HFFc6 (cell line): ENCODE results near the gene FAM184B. TPM values are rescaled to one million over a fixed set of nuclear protein-coding genes. Genes with fewer than 3 reads are reported as not detected.

ENCODE experiments used
- DNase-seq: peaks from one replicate; pipeline ENCODE4 v3.0.0-alpha.2; 2018
- H3K27ac Mint-ChIP-seq: 2 replicates; pipeline ENCODE4 v1.8.0; 2020; ENCODE audit warnings: mild to moderate bottlenecking, mixed read lengths
- H3K27me3 Mint-ChIP-seq: 2 replicates; pipeline ENCODE4 v1.8.0; 2021; ENCODE audit warnings: mild to moderate bottlenecking, moderate library complexity, mixed read lengths; ENCODE audit not compliant: insufficient read depth
- H3K36me3 Mint-ChIP-seq: 2 replicates; pipeline ENCODE4 v1.8.0; 2021; ENCODE audit warnings: low read depth, mixed read lengths
- H3K4me1 Mint-ChIP-seq: 2 replicates; pipeline ENCODE4 v1.8.0; 2020; ENCODE audit warnings: low read depth, mixed read lengths
- H3K4me3 Mint-ChIP-seq: 2 replicates; pipeline ENCODE4 v1.8.0; 2020; ENCODE audit warnings: mild to moderate bottlenecking, moderate library complexity, mixed read lengths
- H3K9me3 Mint-ChIP-seq: 2 replicates; pipeline ENCODE4 v1.8.0; 2020; ENCODE audit warnings: mild to moderate bottlenecking, mixed read lengths
- total RNA-seq, 6 experiments: library from RNA; stranded (reverse); fragmentation: NEBNext Ultra II Directional; extraction: Animal tissue kit (Norgen Biotek cat#: 25700); gene quantifications; 2 replicates in 1 of 6; 3 replicates in 5 of 6; pipeline ENCODE4 v1.2.3, GENCODE V29; 2021
- TF ChIP-seq, protein P1 (sequence below): fragments of 200-600 bp; sonication (generic); IDR thresholded peaks from 2 replicates; pipeline ENCODE4 v1.5.0; 2021; ENCODE audit warnings: antibody characterized with exemption, mild to moderate bottlenecking

FAM184B gene
- total RNA-seq, 6 experiments from 2014 or later = 0.02 to 0.05 TPM; not detected in 4

DNA sequence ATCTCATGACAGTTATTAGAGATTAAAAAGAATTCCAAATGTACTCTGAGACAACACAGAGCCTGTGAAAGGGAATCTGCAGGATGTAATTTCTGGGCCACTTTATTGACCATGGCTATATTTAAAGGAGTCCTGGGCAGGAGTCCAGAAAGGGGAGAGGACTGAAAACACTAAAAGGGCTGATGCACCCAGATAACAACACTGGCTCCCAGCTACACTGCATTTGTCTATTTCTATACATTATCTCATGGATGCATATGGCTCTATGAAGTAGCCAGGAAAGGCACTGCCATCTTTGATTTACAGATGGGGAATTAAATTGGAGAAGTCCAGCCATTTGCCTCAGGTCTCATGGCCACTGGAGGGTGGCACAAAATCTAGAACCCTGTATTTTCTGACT is 111.0 kb downstream of the FAM184B start:
- TF ChIP-seq, protein P1, sequence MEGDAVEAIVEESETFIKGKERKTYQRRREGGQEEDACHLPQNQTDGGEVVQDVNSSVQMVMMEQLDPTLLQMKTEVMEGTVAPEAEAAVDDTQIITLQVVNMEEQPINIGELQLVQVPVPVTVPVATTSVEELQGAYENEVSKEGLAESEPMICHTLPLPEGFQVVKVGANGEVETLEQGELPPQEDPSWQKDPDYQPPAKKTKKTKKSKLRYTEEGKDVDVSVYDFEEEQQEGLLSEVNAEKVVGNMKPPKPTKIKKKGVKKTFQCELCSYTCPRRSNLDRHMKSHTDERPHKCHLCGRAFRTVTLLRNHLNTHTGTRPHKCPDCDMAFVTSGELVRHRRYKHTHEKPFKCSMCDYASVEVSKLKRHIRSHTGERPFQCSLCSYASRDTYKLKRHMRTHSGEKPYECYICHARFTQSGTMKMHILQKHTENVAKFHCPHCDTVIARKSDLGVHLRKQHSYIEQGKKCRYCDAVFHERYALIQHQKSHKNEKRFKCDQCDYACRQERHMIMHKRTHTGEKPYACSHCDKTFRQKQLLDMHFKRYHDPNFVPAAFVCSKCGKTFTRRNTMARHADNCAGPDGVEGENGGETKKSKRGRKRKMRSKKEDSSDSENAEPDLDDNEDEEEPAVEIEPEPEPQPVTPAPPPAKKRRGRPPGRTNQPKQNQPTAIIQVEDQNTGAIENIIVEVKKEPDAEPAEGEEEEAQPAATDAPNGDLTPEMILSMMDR = no peak
- DNase-seq = no peak
- no peaks in the 10 kb centered on the region for H3K36me3 Mint-ChIP-seq
- no peaks in the 10 kb centered on the region for H3K9me3 Mint-ChIP-seq
- no peak overlapping the region for H3K4me3 Mint-ChIP-seq
- no peak overlapping the region for H3K27ac Mint-ChIP-seq
- H3K27me3 Mint-ChIP-seq = peaks cover 7% of the 10 kb centered on the region
- no peaks in the 10 kb centered on the region for H3K4me1 Mint-ChIP-seq

DNA sequence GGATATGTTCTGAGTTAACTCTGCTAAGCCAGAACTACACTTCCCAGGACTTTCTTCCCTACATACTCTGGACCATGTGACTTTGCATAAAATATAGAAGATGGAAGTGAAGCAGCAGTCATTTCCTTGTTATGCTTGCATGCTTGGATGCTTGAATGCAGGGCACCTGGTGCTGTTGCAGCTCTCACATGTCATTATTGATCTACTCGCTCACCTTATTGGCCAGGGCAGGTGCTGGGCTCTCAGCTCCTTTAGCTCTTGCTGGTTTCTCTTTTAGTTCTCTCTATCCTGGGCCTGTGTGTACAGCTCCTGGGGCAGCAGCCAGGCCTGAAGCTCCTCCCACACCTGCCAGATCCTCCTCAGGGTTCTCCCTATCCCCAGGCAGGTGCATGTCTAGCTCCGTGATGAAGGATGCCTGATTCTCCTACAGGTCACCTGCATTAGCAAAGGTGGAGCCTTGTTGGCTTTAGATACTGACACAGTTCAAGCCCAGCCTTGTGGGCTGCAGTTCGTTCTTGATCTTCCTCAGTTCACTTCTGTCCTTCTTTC is 113.7 kb downstream of the FAM184B start:
- no peaks in the 10 kb centered on the region for H3K9me3 Mint-ChIP-seq
- TF ChIP-seq, protein P1 = no peak
- peaks cover 7% of the 10 kb centered on the region for H3K27me3 Mint-ChIP-seq
- no peak for DNase-seq
- no peaks in the 10 kb centered on the region for H3K36me3 Mint-ChIP-seq
- no peaks in the 10 kb centered on the region for H3K4me1 Mint-ChIP-seq
- H3K4me3 Mint-ChIP-seq = no peak overlapping the region
- H3K27ac Mint-ChIP-seq = no peak overlapping the region

GRCh38 chr4:17667253-17667652 is 114.2 kb downstream of the FAM184B start:
- H3K4me3 Mint-ChIP-seq = no peak overlapping the region
- H3K36me3 Mint-ChIP-seq = no peaks in the 10 kb centered on the region
- DNase-seq = no peak
- peaks cover 7% of the 10 kb centered on the region for H3K27me3 Mint-ChIP-seq
- TF ChIP-seq, protein P1 = no peak
- no peaks in the 10 kb centered on the region for H3K4me1 Mint-ChIP-seq
- no peak overlapping the region for H3K27ac Mint-ChIP-seq
- no peaks in the 10 kb centered on the region for H3K9me3 Mint-ChIP-seq

DNA sequence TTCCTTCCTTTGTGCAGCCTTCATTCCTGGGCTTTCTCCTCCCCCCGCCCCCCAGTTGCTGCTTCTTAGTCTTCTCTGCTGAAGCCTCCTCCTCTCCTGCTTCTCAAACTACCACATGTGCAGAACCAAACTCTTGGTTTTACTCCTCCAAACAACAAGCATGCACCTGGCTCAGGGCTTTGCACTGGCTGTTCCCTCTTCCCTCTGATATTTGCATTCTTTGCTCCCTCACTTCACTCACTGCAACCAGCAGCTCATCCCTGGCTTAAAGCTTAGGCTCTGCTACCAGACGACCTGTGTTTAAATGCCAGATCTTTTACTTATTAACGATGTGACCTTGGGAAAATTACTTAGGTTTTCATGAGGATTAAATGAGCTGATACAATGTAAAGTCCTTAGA is 115.6 kb downstream of the FAM184B start:
- TF ChIP-seq, protein P1 = no peak
- Mint-ChIP-seq H3K9me3 (no peaks in the 10 kb centered on the region), H3K27me3 (peaks cover 7% of the 10 kb centered on the region), H3K4me3 (no peak overlapping the region), H3K27ac (no peak overlapping the region), H3K4me1 (no peaks in the 10 kb centered on the region), H3K36me3 (no peaks in the 10 kb centered on the region)
- no peak for DNase-seq

DNA sequence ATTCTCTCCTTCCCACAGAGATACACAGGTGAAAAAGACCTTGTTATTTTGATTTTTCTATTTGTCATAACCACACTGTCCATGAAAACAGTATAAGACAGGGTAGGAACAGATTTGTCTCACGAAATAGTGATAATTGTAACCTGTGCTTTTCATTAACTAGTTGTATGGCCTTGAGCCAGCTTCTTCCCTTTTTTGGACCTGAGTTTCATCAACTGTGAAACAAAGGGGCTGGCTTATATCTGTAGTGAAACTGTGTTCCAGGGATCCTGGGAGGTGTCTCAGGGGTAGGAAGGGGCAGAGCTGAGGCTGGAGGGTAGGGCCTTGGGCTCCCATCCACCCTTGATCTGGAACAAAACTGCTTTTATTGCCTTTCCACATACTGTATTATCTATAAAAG is 116.1 kb downstream of the FAM184B start:
- Mint-ChIP-seq H3K4me3 (no peak overlapping the region), H3K27ac (no peak overlapping the region), H3K36me3 (no peaks in the 10 kb centered on the region), H3K4me1 (no peaks in the 10 kb centered on the region), H3K9me3 (no peaks in the 10 kb centered on the region), H3K27me3 (peaks cover 7% of the 10 kb centered on the region)
- no peak for DNase-seq
- TF ChIP-seq, protein P1 = no peak

GRCh38 chr4:17664755-17665154 is 116.7 kb downstream of the FAM184B start:
- Mint-ChIP-seq H3K4me3 (no peak overlapping the region), H3K4me1 (no peaks in the 10 kb centered on the region), H3K9me3 (no peaks in the 10 kb centered on the region), H3K27ac (no peak overlapping the region), H3K36me3 (no peaks in the 10 kb centered on the region), H3K27me3 (peaks cover 7% of the 10 kb centered on the region)
- TF ChIP-seq, protein P1 = no peak
- no peak for DNase-seq
